ENCODE results near the gene FGFR2. TPM values are rescaled to one million over a fixed set of nuclear protein-coding genes. Genes with fewer than 3 reads are reported as not detected.

FGFR2 gene
- total RNA-seq, 1 donor from 2014 or later = 58.4 TPM

DNA sequence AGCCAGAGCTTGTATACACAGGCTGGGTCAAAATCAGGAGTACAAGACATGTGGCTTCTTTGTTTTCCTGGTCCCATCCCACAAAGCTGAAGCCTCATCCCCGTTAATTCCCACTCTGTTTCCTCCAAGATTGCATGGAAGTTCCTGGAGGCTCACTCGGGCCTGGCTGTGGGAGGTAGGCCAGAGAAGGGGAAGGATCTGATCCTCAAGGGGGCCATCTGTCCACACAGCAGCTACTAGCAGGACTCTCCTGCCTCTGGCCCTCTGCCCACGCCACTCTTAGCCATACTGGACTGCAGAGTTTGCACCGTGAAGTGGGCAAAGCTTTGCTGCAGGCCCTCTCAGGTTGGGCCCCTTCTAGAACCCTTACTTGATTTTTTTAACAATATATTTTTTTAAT, 160.6 kb downstream of the FGFR2 start:
- Mint-ChIP-seq H3K27ac (ENCODE audit: unreplicated experiment) (peak overlapping the region; percentile 86), H3K9me3 (no peaks in the 10 kb centered on the region), H3K4me3 (peak overlapping the region; percentile 55), H3K36me3 (ENCODE audit: low read depth) (no peaks in the 10 kb centered on the region), H3K27me3 (ENCODE audit: low read depth) (no peaks in the 10 kb centered on the region), H3K4me1 (peaks cover 53% of the 10 kb centered on the region)
- TF ChIP-seq, protein P1, sequence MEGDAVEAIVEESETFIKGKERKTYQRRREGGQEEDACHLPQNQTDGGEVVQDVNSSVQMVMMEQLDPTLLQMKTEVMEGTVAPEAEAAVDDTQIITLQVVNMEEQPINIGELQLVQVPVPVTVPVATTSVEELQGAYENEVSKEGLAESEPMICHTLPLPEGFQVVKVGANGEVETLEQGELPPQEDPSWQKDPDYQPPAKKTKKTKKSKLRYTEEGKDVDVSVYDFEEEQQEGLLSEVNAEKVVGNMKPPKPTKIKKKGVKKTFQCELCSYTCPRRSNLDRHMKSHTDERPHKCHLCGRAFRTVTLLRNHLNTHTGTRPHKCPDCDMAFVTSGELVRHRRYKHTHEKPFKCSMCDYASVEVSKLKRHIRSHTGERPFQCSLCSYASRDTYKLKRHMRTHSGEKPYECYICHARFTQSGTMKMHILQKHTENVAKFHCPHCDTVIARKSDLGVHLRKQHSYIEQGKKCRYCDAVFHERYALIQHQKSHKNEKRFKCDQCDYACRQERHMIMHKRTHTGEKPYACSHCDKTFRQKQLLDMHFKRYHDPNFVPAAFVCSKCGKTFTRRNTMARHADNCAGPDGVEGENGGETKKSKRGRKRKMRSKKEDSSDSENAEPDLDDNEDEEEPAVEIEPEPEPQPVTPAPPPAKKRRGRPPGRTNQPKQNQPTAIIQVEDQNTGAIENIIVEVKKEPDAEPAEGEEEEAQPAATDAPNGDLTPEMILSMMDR (conservative IDR thresholded peaks at IDR 0.05) = no peak
- peak; percentile 16 for DNase-seq (ENCODE audit: low read depth, low spot score)

DNA sequence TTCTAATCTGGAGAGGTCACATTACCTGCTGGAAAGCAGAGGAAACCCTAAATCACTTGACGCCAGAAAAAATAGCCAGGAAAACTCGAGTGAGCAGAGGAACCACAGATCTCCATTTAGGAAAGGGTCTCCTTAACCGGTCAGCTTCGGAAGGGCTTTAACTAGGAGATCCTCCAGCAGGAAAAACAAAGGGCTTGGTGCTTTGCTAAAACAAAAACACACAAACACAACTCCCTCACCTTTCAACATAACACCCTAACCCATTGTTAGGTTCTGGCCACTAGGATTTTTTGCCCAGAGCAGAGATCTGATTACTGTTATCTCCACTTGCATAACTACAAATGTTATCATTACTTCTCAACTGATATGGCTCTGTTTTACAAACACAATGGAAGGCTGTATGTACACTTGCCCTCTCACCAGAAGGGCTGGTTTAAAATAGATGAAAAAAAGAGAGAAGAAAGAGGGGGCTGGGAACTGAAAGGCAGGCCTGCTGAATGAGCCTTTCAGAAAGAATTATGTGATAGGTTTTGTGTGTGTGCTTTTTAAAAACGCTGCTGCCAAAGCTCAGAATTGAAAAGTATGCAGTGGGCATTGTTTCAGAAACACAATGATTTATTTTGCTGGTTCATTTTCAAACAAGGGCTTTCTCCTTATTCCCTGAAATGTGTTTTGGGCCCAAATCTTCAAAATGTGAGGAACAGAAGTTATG, 161.5 kb downstream of the FGFR2 start:
- Mint-ChIP-seq H3K4me3 (peak overlapping the region; percentile 11), H3K4me1 (peaks cover 45% of the 10 kb centered on the region), H3K36me3 (ENCODE audit: low read depth) (no peaks in the 10 kb centered on the region), H3K9me3 (no peaks in the 10 kb centered on the region), H3K27me3 (ENCODE audit: low read depth) (no peaks in the 10 kb centered on the region), H3K27ac (ENCODE audit: unreplicated experiment) (peak overlapping the region; percentile 86)
- DNase-seq (ENCODE audit: low read depth, low spot score) = no peak
- TF ChIP-seq, protein P1 (conservative IDR thresholded peaks at IDR 0.05) = no peak

DNA sequence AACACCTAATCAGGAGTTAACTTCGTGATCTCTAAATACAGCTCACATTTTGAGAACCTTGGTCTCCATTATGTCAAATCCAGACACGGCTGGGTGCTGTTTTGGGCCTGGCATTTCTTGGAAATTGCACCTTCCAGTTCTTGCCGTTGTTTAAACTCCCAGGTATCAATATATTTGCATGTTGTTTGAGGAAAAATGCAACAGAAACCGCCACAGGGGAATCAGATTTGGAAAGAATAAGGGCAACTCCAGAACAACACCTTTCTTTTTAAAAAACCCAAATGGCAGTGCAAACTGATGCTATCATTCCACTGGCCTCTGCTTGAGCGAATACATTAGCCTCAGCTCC, 162.0 kb downstream of the FGFR2 start:
- Mint-ChIP-seq H3K9me3 (no peaks in the 10 kb centered on the region), H3K4me3 (peak overlapping the region; percentile 6), H3K4me1 (peaks cover 44% of the 10 kb centered on the region), H3K36me3 (ENCODE audit: low read depth) (no peaks in the 10 kb centered on the region), H3K27me3 (ENCODE audit: low read depth) (no peaks in the 10 kb centered on the region), H3K27ac (ENCODE audit: unreplicated experiment) (peak overlapping the region; percentile 86)
- no peak for DNase-seq (ENCODE audit: low read depth, low spot score)
- TF ChIP-seq, protein P1 (conservative IDR thresholded peaks at IDR 0.05) = no peak

DNA sequence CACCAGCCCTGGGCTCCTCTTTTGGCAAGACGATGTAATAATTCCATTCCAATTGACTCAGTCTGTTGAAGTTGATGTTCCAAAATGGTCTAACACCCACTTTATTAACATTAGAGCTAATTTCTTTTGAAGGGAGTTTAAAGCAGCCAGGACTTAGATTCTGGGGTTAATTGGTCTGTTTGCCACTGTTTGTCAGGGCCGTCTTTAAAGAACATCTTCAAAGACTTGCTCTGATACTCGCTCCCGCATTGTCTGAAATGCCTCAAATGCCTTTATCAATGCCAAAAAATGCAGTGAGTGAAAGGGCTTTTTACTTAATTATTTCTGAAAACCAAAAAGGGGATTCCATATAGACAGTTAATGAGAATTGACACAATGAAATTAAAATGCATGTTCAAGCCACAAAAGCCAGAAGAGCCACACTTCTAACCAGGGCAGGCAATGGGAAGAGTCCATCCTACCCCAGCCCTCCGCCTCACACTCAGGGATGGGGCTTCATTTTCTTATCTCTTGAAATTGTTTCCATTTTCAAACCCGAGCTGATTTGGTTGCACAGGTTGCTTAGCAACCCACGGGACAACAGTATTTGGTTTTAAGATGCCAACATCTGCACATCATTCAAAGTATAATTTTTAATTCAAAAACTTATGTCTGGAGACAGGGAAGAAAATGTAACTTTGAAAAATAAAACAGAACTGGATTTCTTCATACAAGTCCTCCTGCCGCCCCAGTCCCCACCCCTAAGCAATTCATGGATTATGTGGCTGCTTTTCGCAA, 163.0 kb downstream of the FGFR2 start:
- no peaks in the 10 kb centered on the region for H3K36me3 Mint-ChIP-seq (ENCODE audit: low read depth)
- no peaks in the 10 kb centered on the region for H3K9me3 Mint-ChIP-seq
- no peak overlapping the region for H3K27ac Mint-ChIP-seq (ENCODE audit: unreplicated experiment)
- H3K27me3 Mint-ChIP-seq (ENCODE audit: low read depth) = no peaks in the 10 kb centered on the region
- no peak for DNase-seq (ENCODE audit: low read depth, low spot score)
- TF ChIP-seq, protein P1 (conservative IDR thresholded peaks at IDR 0.05) = no peak
- H3K4me1 Mint-ChIP-seq = peaks cover 44% of the 10 kb centered on the region
- H3K4me3 Mint-ChIP-seq = no peak overlapping the region

DNA sequence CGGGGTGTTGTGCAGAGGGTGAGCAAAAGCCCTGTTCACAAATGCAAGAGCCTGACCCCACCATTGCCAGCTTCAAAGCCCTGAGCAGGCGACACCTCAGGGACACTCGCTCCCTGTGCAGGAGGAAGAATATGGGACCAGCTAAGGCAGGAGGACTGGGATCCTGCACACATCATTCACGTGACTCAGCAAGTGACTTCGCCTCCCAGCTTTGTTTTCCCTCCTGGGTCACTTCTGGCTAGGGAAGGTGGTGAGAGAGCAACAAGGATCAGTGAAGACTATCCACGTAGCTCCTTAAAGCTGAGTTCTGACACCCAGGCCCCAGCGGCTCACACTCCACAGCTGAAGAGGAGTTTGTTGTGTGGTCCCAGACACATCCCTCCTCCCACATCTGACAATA, 164.3 kb downstream of the FGFR2 start:
- no peak overlapping the region for H3K4me3 Mint-ChIP-seq
- H3K36me3 Mint-ChIP-seq (ENCODE audit: low read depth) = no peaks in the 10 kb centered on the region
- TF ChIP-seq, protein P1 (conservative IDR thresholded peaks at IDR 0.05) = no peak
- H3K4me1 Mint-ChIP-seq = peaks cover 45% of the 10 kb centered on the region
- no peaks in the 10 kb centered on the region for H3K9me3 Mint-ChIP-seq
- no peak for DNase-seq (ENCODE audit: low read depth, low spot score)
- H3K27me3 Mint-ChIP-seq (ENCODE audit: low read depth) = no peaks in the 10 kb centered on the region
- H3K27ac Mint-ChIP-seq (ENCODE audit: unreplicated experiment) = peak overlapping the region; percentile 64

All from neural crest cell (in vitro differentiated cells).